Smooth muscle cell (in vitro differentiated cells): ENCODE results near the gene SYCE3. TPM values are rescaled to one million over a fixed set of nuclear protein-coding genes. Genes with fewer than 3 reads are reported as not detected.

ENCODE experiments used
- DNase-seq: peaks from one replicate; lab custom pipeline; 2025; ENCODE audit not compliant: unreplicated experiment; lab: John Stamatoyannopoulos, UW
- H2AFZ ChIP-seq: fragments of 200-600 bp; sonication (generic); 2 replicates; pipeline ENCODE4 v1.6.0; 2016; ENCODE audit warnings: antibody characterized with exemption, low read depth, mild to moderate bottlenecking
- H3F3A ChIP-seq: fragments of 200-600 bp; sonication (generic); 2 replicates; pipeline ENCODE4 v1.6.0; 2017; ENCODE audit warnings: antibody characterized with exemption, low read depth
- H3K27ac ChIP-seq: fragments of 200-600 bp; sonication (generic); 2 replicates; pipeline ENCODE4 v1.5.1; 2016; ENCODE audit warnings: low read depth, mild to moderate bottlenecking
- H3K27me3 ChIP-seq: fragments of 200-600 bp; sonication (generic); 2 replicates; pipeline ENCODE4 v1.6.1; 2016; ENCODE audit warnings: low read depth, mild to moderate bottlenecking
- H3K36me3 ChIP-seq: fragments of 200-600 bp; sonication (generic); 2 replicates; pipeline ENCODE4 v1.5.1; 2016; ENCODE audit warnings: low read depth
- H3K4me1 ChIP-seq: fragments of 200-600 bp; sonication (generic); 2 replicates; pipeline ENCODE4 v1.5.1; 2016; ENCODE audit warnings: low read depth
- H3K4me2 ChIP-seq: fragments of 200-600 bp; sonication (generic); 2 replicates; pipeline ENCODE4 v1.6.0; 2016; ENCODE audit warnings: mild to moderate bottlenecking
- H3K4me3 ChIP-seq: fragments of 200-600 bp; sonication (generic); 2 replicates; pipeline ENCODE4 v1.5.1; 2016; ENCODE audit warnings: mild to moderate bottlenecking
- H3K79me2 ChIP-seq: fragments of 200-600 bp; sonication (generic); 2 replicates; pipeline ENCODE4 v1.6.0; 2016; ENCODE audit warnings: low read depth, mild to moderate bottlenecking
- H3K9ac ChIP-seq: fragments of 200-600 bp; sonication (generic); 2 replicates; pipeline ENCODE4 v1.6.0; 2016; ENCODE audit warnings: low read depth
- H3K9me3 ChIP-seq: fragments of 200-600 bp; sonication (generic); replicated peaks from 2 replicates; pipeline ENCODE4 v1.5.1; 2016; ENCODE audit warnings: low read depth
- H4K20me1 ChIP-seq: fragments of 200-600 bp; sonication (generic); 2 replicates; pipeline ENCODE4 v1.6.0; 2016; ENCODE audit warnings: low read depth
- WGBS: methylation state at CpG from one replicate; pipeline ENCODE4 v1.1.7; 2016; ENCODE audit warnings: low lambda C conversion rate; 5-methylcytosine and 5-hydroxymethylcytosine counted together
- polyA plus RNA-seq: library from polyadenylated mRNA; unstranded; fragments of >200 nt; fragmentation: Nextera tagmentation; extraction: Ambion mirVana; gene quantifications from 2 replicates; pipeline ENCODE4 v1.2.1, GENCODE V29; 2016
- total RNA-seq: library from RNA; depleted of rRNA; stranded (reverse); fragments of >200 nt; gene quantifications from 2 replicates; pipeline ENCODE4 v1.2.3, GENCODE V29; 2014
- TF ChIP-seq, protein P1 (sequence below): fragments of 200-600 bp; sonication (generic); IDR thresholded peaks from 2 replicates; pipeline ENCODE4 v1.5.1; 2017; ENCODE audit warnings: borderline replicate concordance, mild to moderate bottlenecking, antibody characterized with exemption; ENCODE audit not compliant: insufficient read depth, poor library complexity, severe bottlenecking

SYCE3 gene
- total and polyA plus RNA-seq, 2 experiments from 2014 or later = not detected

DNA sequence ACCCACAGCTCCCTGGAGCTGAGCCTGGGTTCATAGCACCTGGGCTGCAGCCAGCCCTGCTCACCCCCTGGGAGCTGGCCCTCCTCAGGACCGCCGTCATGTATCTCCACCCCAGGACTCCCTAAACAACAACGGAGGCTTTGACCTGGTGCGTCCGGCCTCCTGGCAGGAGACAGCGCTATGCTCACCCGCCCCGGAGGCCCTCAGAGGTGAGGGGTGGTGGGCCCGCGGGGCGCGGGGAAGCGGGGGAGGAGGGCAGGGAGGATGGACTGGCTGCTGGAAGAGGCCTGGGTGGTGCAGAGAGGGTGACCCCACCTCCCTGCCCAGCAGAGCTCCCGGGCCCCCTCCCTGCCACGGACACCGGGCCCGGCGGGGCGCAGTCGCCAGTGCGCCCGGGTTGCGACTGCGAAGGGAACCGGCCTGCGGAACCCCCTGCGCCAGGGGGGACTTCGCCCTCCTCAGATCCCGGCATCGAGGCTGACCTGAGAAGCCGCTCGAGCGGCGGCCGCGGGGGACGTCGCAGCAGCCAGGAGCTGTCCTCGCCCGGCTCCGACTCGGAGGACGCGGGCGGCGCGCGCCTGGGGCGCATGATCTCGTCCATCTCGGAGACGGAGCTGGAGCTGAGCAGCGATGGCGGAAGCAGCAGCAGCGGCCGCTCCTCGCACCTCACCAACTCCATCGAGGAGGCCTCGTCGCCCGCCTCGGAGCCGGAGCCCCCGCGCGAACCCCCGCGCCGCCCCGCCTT is 41.0 kb upstream of the SYCE3 start:
- Histone ChIP-seq H3K27me3 (peaks cover 72% of the 10 kb centered on the region), H3K36me3 (no peaks in the 10 kb centered on the region), H3K9me3 (no peaks in the 10 kb centered on the region), H3K4me1 (peaks cover 5% of the 10 kb centered on the region), H3F3A (no peaks in the 10 kb centered on the region), H4K20me1 (no peaks in the 10 kb centered on the region), H2AFZ (no peak overlapping the region), H3K4me2 (no peak overlapping the region), H3K4me3 (no peak overlapping the region), H3K27ac (no peak overlapping the region), H3K79me2 (no peaks in the 10 kb centered on the region), H3K9ac (no peak overlapping the region)
- DNase-seq = no peak
- 36% methylated on average over 30 of the region's 70 CpGs for WGBS
- TF ChIP-seq, protein P1, sequence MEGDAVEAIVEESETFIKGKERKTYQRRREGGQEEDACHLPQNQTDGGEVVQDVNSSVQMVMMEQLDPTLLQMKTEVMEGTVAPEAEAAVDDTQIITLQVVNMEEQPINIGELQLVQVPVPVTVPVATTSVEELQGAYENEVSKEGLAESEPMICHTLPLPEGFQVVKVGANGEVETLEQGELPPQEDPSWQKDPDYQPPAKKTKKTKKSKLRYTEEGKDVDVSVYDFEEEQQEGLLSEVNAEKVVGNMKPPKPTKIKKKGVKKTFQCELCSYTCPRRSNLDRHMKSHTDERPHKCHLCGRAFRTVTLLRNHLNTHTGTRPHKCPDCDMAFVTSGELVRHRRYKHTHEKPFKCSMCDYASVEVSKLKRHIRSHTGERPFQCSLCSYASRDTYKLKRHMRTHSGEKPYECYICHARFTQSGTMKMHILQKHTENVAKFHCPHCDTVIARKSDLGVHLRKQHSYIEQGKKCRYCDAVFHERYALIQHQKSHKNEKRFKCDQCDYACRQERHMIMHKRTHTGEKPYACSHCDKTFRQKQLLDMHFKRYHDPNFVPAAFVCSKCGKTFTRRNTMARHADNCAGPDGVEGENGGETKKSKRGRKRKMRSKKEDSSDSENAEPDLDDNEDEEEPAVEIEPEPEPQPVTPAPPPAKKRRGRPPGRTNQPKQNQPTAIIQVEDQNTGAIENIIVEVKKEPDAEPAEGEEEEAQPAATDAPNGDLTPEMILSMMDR = no peak

DNA sequence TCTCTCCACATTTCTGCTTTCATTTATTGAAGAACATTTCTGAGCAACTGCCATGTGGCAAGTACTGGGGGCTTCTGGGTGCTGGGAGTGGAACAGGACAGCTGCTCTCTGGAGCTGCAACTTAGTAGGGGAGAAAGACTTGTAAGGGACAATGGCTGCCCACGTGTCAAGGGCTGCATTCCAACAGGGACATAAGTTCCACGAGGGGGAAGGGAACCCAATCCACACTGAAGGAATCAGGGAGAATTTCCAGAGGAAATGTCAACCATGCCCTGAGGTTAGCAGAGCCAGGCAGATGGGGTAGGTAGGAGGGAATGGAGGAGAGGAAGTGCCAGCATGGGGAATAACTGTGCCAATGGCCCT is 39.6 kb upstream of the SYCE3 start:
- H3K4me1 ChIP-seq = peaks cover 5% of the 10 kb centered on the region
- no peak overlapping the region for H3K9ac ChIP-seq
- H3K27me3 ChIP-seq = peaks cover 64% of the 10 kb centered on the region
- H3K9me3 ChIP-seq = no peaks in the 10 kb centered on the region
- TF ChIP-seq, protein P1 = no peak
- no peak overlapping the region for H3K27ac ChIP-seq
- no peaks in the 10 kb centered on the region for H3K36me3 ChIP-seq
- H3F3A ChIP-seq = no peaks in the 10 kb centered on the region
- WGBS = 48% methylated on average over 2 of the region's 2 CpGs
- no peak for DNase-seq
- H3K79me2 ChIP-seq = no peaks in the 10 kb centered on the region
- H4K20me1 ChIP-seq = no peaks in the 10 kb centered on the region
- no peak overlapping the region for H3K4me2 ChIP-seq
- no peak overlapping the region for H3K4me3 ChIP-seq
- H2AFZ ChIP-seq = no peak overlapping the region

DNA sequence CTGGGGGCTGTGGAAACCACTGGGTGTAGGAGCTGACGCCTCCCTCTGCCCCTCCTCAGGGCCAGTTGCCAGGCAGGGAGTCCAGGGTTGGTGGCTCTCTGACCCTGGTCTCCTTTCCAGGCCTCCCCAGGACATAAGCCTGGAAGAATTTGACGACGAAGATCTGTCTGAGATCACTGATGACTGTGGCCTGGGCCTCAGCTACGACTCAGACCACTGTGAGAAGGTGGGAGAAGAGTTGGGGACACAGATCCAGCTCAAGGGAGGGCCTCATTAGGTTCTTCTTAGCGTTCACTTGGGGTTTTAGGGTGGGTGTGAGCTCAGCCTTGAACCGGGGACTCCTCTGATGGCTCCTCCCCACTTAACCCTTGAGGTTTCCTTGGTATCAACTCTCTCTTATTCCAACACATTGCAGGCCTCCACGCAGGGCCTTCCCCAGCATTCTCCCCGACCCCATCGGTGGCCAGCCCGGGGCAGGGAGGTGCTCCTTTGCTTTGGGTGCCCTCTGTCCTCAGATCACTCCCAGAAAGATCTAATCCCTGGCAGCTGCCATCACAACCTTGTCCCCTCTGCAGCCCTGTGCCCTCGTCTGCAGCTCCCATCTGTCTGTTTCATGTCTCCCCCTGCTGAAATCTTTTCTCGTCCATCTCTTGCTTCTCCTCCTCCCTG is 39.1 kb upstream of the SYCE3 start:
- Histone ChIP-seq H3K9ac (no peak overlapping the region), H3K4me3 (no peak overlapping the region), H3K27me3 (peaks cover 59% of the 10 kb centered on the region), H3K79me2 (no peaks in the 10 kb centered on the region), H2AFZ (no peak overlapping the region), H3F3A (no peaks in the 10 kb centered on the region), H4K20me1 (no peaks in the 10 kb centered on the region), H3K27ac (no peak overlapping the region), H3K36me3 (no peaks in the 10 kb centered on the region), H3K4me2 (no peak overlapping the region), H3K9me3 (no peaks in the 10 kb centered on the region), H3K4me1 (peaks cover 5% of the 10 kb centered on the region)
- WGBS = 56% methylated on average over 12 of the region's 12 CpGs
- TF ChIP-seq, protein P1 = no peak
- DNase-seq = no peak
